22Rv1 (cell line): ENCODE results near the gene VDAC2.
A peak's percentile ranks its signal among the peaks of the same experiment; 100 is the strongest.

Source experiments
- H3K27ac ChIP-seq: fragments of 450-650 bp; 2 replicates; pipeline ENCODE4 v1.5.1; 2017
- ZFX ChIP-seq: fragments of 450-650 bp; IDR thresholded peaks from 2 replicates; pipeline ENCODE4 v1.6.1; 2017; ENCODE audit warnings: antibody characterized with exemption, borderline replicate concordance
- TF ChIP-seq, protein P1 (sequence below): fragments of 450-650 bp; IDR thresholded peaks from 2 replicates; pipeline ENCODE4 v1.5.1; 2017; ENCODE audit warnings: mild to moderate bottlenecking

Gene VDAC2

GRCh38 chr10:75226095-75226494 lies 15.5 kb downstream of the VDAC2 start:
- no peak overlapping the region for H3K27ac ChIP-seq
- TF ChIP-seq, protein P1, sequence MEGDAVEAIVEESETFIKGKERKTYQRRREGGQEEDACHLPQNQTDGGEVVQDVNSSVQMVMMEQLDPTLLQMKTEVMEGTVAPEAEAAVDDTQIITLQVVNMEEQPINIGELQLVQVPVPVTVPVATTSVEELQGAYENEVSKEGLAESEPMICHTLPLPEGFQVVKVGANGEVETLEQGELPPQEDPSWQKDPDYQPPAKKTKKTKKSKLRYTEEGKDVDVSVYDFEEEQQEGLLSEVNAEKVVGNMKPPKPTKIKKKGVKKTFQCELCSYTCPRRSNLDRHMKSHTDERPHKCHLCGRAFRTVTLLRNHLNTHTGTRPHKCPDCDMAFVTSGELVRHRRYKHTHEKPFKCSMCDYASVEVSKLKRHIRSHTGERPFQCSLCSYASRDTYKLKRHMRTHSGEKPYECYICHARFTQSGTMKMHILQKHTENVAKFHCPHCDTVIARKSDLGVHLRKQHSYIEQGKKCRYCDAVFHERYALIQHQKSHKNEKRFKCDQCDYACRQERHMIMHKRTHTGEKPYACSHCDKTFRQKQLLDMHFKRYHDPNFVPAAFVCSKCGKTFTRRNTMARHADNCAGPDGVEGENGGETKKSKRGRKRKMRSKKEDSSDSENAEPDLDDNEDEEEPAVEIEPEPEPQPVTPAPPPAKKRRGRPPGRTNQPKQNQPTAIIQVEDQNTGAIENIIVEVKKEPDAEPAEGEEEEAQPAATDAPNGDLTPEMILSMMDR: no peak

DNA sequence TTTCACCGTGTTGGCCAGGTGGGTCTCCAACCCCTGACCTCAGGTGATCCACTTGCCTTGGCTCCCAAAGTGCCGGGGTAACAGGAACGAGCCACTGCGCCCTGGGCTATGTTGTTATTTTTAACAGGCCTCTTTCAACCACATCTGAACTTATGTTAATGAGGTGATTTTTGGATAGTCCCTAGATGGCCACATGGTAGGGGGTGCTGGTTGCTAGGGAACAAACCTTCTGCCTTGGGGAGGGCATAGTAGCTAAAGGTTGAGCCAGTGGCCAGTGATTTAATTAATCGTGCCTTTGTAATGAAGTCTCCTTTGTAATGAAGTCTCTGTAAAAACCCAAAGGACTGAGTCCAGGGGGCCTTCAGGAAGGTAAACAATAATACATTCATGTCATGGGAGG lies 16.1 kb downstream of the VDAC2 start:
- TF ChIP-seq, protein P1: no peak
- no peak for TF ChIP-seq ZFX
- no peak overlapping the region for H3K27ac ChIP-seq

GRCh38 chr10:75228278-75228677 lies 17.7 kb downstream of the VDAC2 start:
- TF ChIP-seq, protein P1: no peak
- no peak for TF ChIP-seq ZFX
- H3K27ac ChIP-seq: peak overlapping the region; percentile 25

DNA sequence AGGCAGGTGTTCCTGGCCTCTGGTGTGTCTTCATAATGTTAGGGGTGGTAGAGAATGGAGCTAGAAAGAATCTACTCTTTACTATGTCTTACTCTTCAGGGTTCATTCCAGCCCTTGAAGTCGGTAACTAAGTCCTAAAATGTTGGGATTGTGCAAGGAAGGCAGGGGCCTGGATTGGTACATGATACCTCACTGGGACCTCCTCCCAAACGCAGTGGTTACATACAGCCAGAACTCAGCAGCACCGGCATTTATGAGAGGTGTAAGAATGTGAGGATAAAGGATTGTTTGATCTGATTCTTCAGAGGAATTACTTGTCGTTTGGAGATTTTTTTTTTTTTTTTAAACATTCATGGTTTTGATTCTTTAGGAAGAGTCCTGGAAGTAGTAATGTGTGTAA lies 18.2 kb downstream of the VDAC2 start:
- TF ChIP-seq, protein P1: no peak
- no peak for TF ChIP-seq ZFX
- peak overlapping the region; percentile 25 for H3K27ac ChIP-seq

GRCh38 chr10:75229971-75230370 lies 19.4 kb downstream of the VDAC2 start:
- peak overlapping the region; percentile 11; the same call in 1 of the 2 replicates for H3K27ac ChIP-seq
- TF ChIP-seq, protein P1: no peak
- TF ChIP-seq ZFX: no peak

GRCh38 chr10:75230600-75231038 lies 20.0 kb downstream of the VDAC2 start:
- peak overlapping the region; percentile 11; the same call in 1 of the 2 replicates for H3K27ac ChIP-seq
- TF ChIP-seq, protein P1: peak; percentile 96
- TF ChIP-seq ZFX: no peak

DNA sequence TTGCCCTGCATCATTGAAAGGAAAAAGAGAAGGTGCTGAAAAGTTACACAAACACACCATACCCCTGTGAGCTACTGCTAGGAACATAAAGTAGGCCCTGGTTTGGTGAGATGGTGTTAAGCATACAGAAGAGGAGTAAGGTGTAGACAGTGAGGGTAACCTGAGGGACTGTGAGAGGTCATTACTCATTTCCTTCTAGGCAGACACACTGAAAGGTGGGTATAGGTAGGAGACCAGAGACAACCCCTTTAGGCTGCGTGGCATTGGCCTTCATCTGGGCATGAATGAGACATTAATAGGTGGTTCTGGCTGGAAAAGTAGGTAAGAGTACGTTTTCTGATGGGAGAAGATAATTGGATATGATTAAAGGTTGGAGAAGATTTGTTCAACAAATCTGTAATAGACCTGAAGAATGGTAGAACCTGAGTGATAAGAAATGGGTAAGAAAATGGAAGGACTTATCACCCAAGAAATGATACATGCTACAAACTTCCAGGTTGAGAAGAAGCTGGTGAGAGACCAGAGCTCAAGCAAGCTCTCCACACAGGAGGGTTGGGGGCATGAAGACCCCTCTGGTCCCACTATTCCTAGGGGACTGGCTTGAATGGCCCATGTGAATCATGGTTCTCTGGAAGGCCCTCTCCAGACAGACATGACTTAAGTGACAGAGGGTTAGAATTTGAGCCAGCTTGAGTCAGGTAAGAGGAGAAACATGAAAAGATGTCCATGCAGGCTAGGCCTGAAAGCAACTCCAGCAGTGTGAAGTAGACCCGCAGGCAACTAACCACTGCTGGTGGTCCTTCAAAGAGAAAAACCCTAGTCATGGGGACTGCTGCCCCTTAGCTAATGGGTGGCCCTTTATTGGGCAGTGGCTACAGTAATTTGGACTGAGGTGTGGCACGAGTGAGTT lies 21.3 kb downstream of the VDAC2 start:
- H3K27ac ChIP-seq: peak overlapping the region; percentile 99

More for the DNA sequence above, 21.3 kb downstream of the VDAC2 start:
- TF ChIP-seq ZFX: no peak
- TF ChIP-seq, protein P1: no peak
